Breast epithelium (tissue), 4 donors: ENCODE results near the gene UBAC2. TPM values are rescaled to one million over a fixed set of nuclear protein-coding genes. Genes with fewer than 3 reads are reported as not detected.

ENCODE experiments used
- DNase-seq, 2 donors: peaks; one replicate each; pipeline ENCODE4 v3.0.0-alpha.2; 2019; ENCODE audit warnings: low spot score in 2 of 2
- H3K27ac ChIP-seq, 2 donors: fragments of 200-600 bp; sonication (generic) in 1 of 2; one replicate each; pipeline ENCODE4 v1.5.1; 2016 to 2019; ENCODE audit warnings: mild to moderate bottlenecking in 1 of 2
- H3K27me3 ChIP-seq, 2 donors: fragments of 200-600 bp; sonication (generic) in 1 of 2; one replicate each; pipeline versions ENCODE4 v1.5.1 to v1.6.0; 2017 to 2019; ENCODE audit warnings: control low read depth in 1 of 2, mild to moderate bottlenecking in 1 of 2
- H3K36me3 ChIP-seq: fragments of 200-600 bp; one replicate; pipeline ENCODE4 v1.5.1; 2019
- H3K4me1 ChIP-seq, 2 donors: fragments of 200-600 bp; sonication (generic); one replicate each; pipeline ENCODE4 v1.5.1; 2016 to 2019; ENCODE audit warnings: control low read depth in 1 of 2
- H3K4me3 ChIP-seq, 3 donors: fragments of 200-600 bp; sonication (generic); 1 replicate in 2 of 3; 2 replicates in 1 of 3; pipeline ENCODE4 v1.5.1; 2016 to 2019; ENCODE audit warnings: mild to moderate bottlenecking in 3 of 3, moderate library complexity in 2 of 3
- H3K9me3 ChIP-seq, 2 donors: fragments of 200-600 bp; sonication (generic) in 1 of 2; one replicate each; pipeline ENCODE4 v1.5.1; 2016 to 2019; ENCODE audit warnings: control low read depth in 1 of 2
- CTCF ChIP-seq, 3 donors: fragments of 450-650 bp; IDR thresholded peaks; one replicate each; pipeline ENCODE4 v1.5.1; 2016 to 2017; ENCODE audit warnings: antibody characterized with exemption in 3 of 3, mild to moderate bottlenecking in 3 of 3, moderate library complexity in 3 of 3
- POLR2A ChIP-seq: fragments of 450-650 bp; IDR thresholded peaks from one replicate; pipeline ENCODE4 v1.6.1; 2016; ENCODE audit warnings: antibody characterized with exemption, mild to moderate bottlenecking, moderate library complexity
- POLR2AphosphoS5 ChIP-seq, 3 donors: sonication (generic); formaldehyde crosslinking; IDR thresholded peaks; one replicate each; pipeline ENCODE4 v1.6.1; 2017; ENCODE audit warnings: antibody characterized with exemption in 3 of 3
- intact Hi-C: fragments of 100-400 bp; cut with DNase I; formaldehyde crosslinking; loops from one replicate; pipeline ENCODE4 v1.15.1; 2023; ENCODE audit warnings: low total_unique reads
- total RNA-seq, 3 donors: library from RNA; depleted of rRNA; stranded (reverse); fragments of >200 nt; gene quantifications; one replicate each; pipeline ENCODE4 v1.1.0, GENCODE V29; 2016

UBAC2 gene
- total RNA-seq, 3 donors from 2014 or later, result 64.6 to 72.8 (median 65.1) TPM

GRCh38 chr13:99266827-99267226, 66.2 kb downstream of the UBAC2 start:
- Histone ChIP-seq H3K27ac (no peak overlapping the region), H3K4me3 (no peak overlapping the region), H3K9me3 (no peaks in the 10 kb centered on the region), H3K36me3 (no peaks in the 10 kb centered on the region), H3K4me1 (no peaks in the 10 kb centered on the region), H3K27me3 (no peaks in the 10 kb centered on the region)
- no peak for DNase-seq
- intact Hi-C loops, result loop anchor here (5.0 kb wide), 1 partner anchor 90 kb away; no protein-coding TSS in a partner anchor
- TF ChIP-seq POLR2AphosphoS5 (IDR thresholded peaks at IDR 0.05), result no peak
- no peak for TF ChIP-seq CTCF (IDR thresholded peaks at IDR 0.05)
- TF ChIP-seq POLR2A, result no peak

DNA sequence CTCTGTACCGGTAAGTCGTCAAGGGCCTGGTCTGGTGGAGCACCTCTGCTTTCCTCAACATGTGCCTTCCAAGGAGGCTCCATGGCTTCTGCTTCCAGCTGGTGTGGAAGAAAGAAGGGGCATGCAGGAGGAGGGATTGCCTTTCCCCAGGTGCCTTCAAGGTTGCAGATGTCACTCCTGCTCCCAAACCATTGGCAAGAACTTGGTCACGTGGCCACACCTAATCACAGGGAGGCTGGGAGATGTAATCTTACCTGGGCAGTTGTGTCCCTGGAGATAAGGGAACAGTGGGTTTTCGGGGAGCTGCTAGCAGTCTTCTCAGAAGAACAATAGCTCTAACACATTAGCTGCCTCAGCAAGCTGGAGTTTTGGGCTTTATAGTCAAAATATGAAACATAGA, 67.3 kb downstream of the UBAC2 start:
- H3K4me3 ChIP-seq, result no peak overlapping the region

DNA sequence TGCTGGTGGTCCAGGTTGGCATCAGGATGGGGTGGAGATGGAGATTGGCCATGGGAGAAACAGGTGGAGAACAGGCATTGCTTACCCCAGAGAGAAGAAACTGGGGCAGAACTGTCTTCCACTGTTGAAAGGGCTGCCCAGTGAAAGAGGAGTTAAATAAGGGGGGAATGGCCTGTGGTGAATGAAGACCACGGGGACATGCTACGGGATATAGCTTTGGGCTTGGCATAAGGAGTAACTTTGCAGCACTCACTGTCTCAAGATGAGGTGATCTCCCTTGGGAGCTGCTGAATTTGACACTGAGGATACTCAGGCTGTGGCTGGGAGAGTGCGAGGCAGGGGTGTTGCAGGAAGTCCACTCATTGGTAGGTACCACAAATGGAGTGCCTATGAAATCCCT, 68.2 kb downstream of the UBAC2 start:
- H3K36me3 ChIP-seq, result no peaks in the 10 kb centered on the region
- no peaks in the 10 kb centered on the region for H3K27me3 ChIP-seq
- TF ChIP-seq CTCF (IDR thresholded peaks at IDR 0.05) (no peak), POLR2A (no peak), POLR2AphosphoS5 (IDR thresholded peaks at IDR 0.05) (no peak)
- DNase-seq, result no peak
- H3K9me3 ChIP-seq, result peaks cover 5 to 6% of the 10 kb centered on the region in 2 donors
- H3K27ac ChIP-seq, result no peak overlapping the region
- H3K4me1 ChIP-seq, result no peaks in the 10 kb centered on the region
- intact Hi-C loops, result loop anchor here (5.0 kb wide), 1 partner anchor 92 kb away; no protein-coding TSS in a partner anchor
- no peak overlapping the region for H3K4me3 ChIP-seq

More for the DNA sequence above, 67.3 kb downstream of the UBAC2 start:
- H3K27me3 ChIP-seq, result no peaks in the 10 kb centered on the region
- H3K4me1 ChIP-seq, result no peaks in the 10 kb centered on the region
- H3K36me3 ChIP-seq, result no peaks in the 10 kb centered on the region
- no peak for DNase-seq
- H3K27ac ChIP-seq, result no peak overlapping the region
- intact Hi-C loops, result loop anchor here (5.0 kb wide), 1 partner anchor 91 kb away; no protein-coding TSS in a partner anchor
- no peak for TF ChIP-seq POLR2A
- no peak for TF ChIP-seq CTCF (IDR thresholded peaks at IDR 0.05)
- no peak for TF ChIP-seq POLR2AphosphoS5 (IDR thresholded peaks at IDR 0.05)
- peaks cover 5 to 6% of the 10 kb centered on the region in 2 donors for H3K9me3 ChIP-seq

DNA sequence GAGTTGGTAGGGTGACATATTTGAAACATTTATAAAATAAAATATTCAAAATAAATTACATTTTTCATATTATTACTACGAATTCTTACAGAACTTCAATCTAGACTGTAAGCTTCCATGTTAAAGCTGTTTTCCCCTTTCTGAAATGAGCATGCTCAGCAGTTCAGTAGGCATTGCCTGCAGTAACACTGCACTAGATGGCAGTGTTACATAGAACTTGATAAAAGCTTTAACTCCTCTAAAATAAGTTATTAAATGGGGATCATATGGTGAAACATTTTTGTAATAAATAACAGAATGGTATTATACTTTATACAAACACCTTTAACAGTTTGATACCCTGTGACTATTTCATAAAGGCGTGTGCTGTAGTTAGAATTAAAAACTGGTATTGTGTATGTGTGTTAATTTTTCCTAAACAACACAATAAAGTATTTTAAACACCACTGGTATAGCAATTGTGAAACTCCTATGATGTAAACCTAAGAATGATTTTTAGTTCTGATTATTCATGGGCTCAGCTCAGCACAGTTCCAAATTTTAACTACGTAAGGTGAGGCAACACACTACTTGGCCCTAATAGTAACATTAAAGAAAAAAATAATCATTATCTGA, 69.1 kb downstream of the UBAC2 start:
- Histone ChIP-seq H3K27ac (no peak overlapping the region), H3K9me3 (peaks cover 5 to 6% of the 10 kb centered on the region in 2 donors), H3K4me3 (no peak overlapping the region), H3K36me3 (no peaks in the 10 kb centered on the region), H3K4me1 (no peaks in the 10 kb centered on the region), H3K27me3 (no peaks in the 10 kb centered on the region)
- intact Hi-C loops, result loop anchor here (5.0 kb wide), 1 partner anchor 92 kb away; no protein-coding TSS in a partner anchor
- no peak for TF ChIP-seq POLR2AphosphoS5 (IDR thresholded peaks at IDR 0.05)
- TF ChIP-seq POLR2A, result no peak
- peak in 2 of 3 donors; percentile 46 to 52 for TF ChIP-seq CTCF (IDR thresholded peaks at IDR 0.05)
- no peak for DNase-seq

- Histone ChIP-seq H3K27ac (no peak overlapping the region), H3K27me3 (no peaks in the 10 kb centered on the region), H3K4me1 (no peaks in the 10 kb centered on the region), H3K4me3 (no peak overlapping the region), H3K36me3 (no peaks in the 10 kb centered on the region), H3K9me3 (peaks cover 5 to 6% of the 10 kb centered on the region in 2 donors)
- intact Hi-C loops, result no loop called here
- DNase-seq, result no peak
- TF ChIP-seq POLR2AphosphoS5 (IDR thresholded peaks at IDR 0.05) (no peak), CTCF (IDR thresholded peaks at IDR 0.05) (no peak), POLR2A (no peak)
Measured at GRCh38 chr13:99270518-99270917, 69.9 kb downstream of the UBAC2 start.
